CD4-positive, alpha-beta memory T cell (primary cell): ENCODE measurements around the gene RAP1GAP2. TPM values are rescaled to one million over a fixed set of nuclear protein-coding genes. Genes with fewer than 3 reads are reported as not detected.

ENCODE experiments used
- CTCF ChIA-PET: fragments of 350-600 bp; sonication (Branson Sonifier 250); formaldehyde crosslinking; loops from one replicate; lab custom pipeline; 2021; ENCODE audit warnings: inconsistent platforms; ENCODE audit not compliant: partially characterized antibody; lab: Charles Lee
- POLR2A ChIA-PET: fragments of 350-600 bp; sonication (Branson Sonifier 250); formaldehyde crosslinking; loops from one replicate; lab custom pipeline; 2021; ENCODE audit not compliant: partially characterized antibody; lab: Charles Lee
- DNase-seq, 5 donors: peaks; one replicate each; pipeline versions ENCODE4 v3.0.0 to v3.0.0-alpha.2; 2020 to 2022; ENCODE audit warnings: mixed read lengths in 1 of 5
- H3K27ac ChIP-seq: one replicate; pipeline ENCODE4 v1.7.0; 2013; ENCODE audit warnings: low read depth, low read length
- H3K27me3 ChIP-seq: 2 replicates; pipeline ENCODE4 v1.7.0; 2013; ENCODE audit warnings: mild to moderate bottlenecking, low read length, moderate library complexity; ENCODE audit not compliant: insufficient read depth
- H3K36me3 ChIP-seq: 2 replicates; pipeline ENCODE4 v1.7.0; 2013; ENCODE audit warnings: mild to moderate bottlenecking, low read length, moderate library complexity; ENCODE audit not compliant: insufficient read depth
- H3K4me1 ChIP-seq: 2 replicates; pipeline ENCODE4 v1.7.0; 2013; ENCODE audit warnings: mild to moderate bottlenecking, low read length, moderate library complexity; ENCODE audit not compliant: insufficient read depth
- H3K4me3 ChIP-seq, 2 donors: one replicate each; pipeline ENCODE4 v1.7.0; 2013; ENCODE audit warnings: low read length in 2 of 2, mild to moderate bottlenecking in 1 of 2
- H3K9me3 ChIP-seq, 2 donors: one replicate each; pipeline ENCODE4 v1.7.0; 2013; ENCODE audit warnings: low read length in 2 of 2, control low read depth in 1 of 2; ENCODE audit not compliant: control insufficient read depth in 1 of 2
- H3K27ac Mint-ChIP-seq, 7 donors: one replicate each; pipeline ENCODE4 v1.8.0; 2020 to 2021; ENCODE audit warnings: mixed read lengths in 7 of 7, mild to moderate bottlenecking in 6 of 7, inconsistent platforms in 3 of 7, moderate library complexity in 3 of 7
- H3K27me3 Mint-ChIP-seq, 2 donors: one replicate each; pipeline ENCODE4 v1.8.0; 2020 to 2021; ENCODE audit warnings: mixed read lengths in 2 of 2
- H3K36me3 Mint-ChIP-seq, 2 donors: one replicate each; pipeline ENCODE4 v1.8.0; 2020 to 2021; ENCODE audit warnings: mixed read lengths in 2 of 2, inconsistent platforms in 1 of 2, mild to moderate bottlenecking in 1 of 2
- H3K4me1 Mint-ChIP-seq, 4 donors: one replicate each; pipeline ENCODE4 v1.8.0; 2020 to 2021; ENCODE audit warnings: mixed read lengths in 4 of 4, mild to moderate bottlenecking in 1 of 4
- H3K4me3 Mint-ChIP-seq, 8 donors: one replicate each; pipeline ENCODE4 v1.8.0; 2020 to 2021; ENCODE audit warnings: mixed read lengths in 8 of 8, mild to moderate bottlenecking in 7 of 8, moderate library complexity in 6 of 8, inconsistent platforms in 3 of 8
- H3K9me3 Mint-ChIP-seq, 8 donors: one replicate each; pipeline ENCODE4 v1.8.0; 2020 to 2021; ENCODE audit warnings: mixed read lengths in 8 of 8, mild to moderate bottlenecking in 5 of 8, inconsistent platforms in 3 of 8, moderate library complexity in 1 of 8
- intact Hi-C: fragments of 100-400 bp; cut with micrococcal nuclease; formaldehyde crosslinking; loops from one replicate; pipeline ENCODE4 v1.15.1; 2023
- polyA plus RNA-seq, 2 donors: library from polyadenylated mRNA; unstranded; fragments of 300-500 nt; fragmentation: Illumina TruSeq; gene quantifications; one replicate each; pipeline ENCODE4 v1.2.3, GENCODE V29; 2021
- total RNA-seq, 2 experiments: library from RNA; stranded (reverse); gene quantifications; one replicate each; pipeline ENCODE4 v1.2.3, GENCODE V29; 2021

Gene RAP1GAP2
- total and polyA plus RNA-seq, 4 experiments from 2014 or later = 0.38 to 9.9 (median 8.0) TPM

- intact Hi-C loops = loop anchor here (5.0 kb wide), 1 partner anchor 108 kb away; the partner anchor contains the start of gene CLUH
- CTCF ChIA-PET = no interaction called here
- POLR2A ChIA-PET = no interaction called here
- H3K9me3 Mint-ChIP-seq = no peaks in the 10 kb centered on the region
- H3K36me3 Mint-ChIP-seq = peaks cover 4 to 5% of the 10 kb centered on the region in 2 donors
- DNase-seq = no peak
- no peaks in the 10 kb centered on the region for H3K27me3 Mint-ChIP-seq
- peaks cover 9 to 24% (median 13%) of the 10 kb centered on the region in 4 donors for H3K4me1 Mint-ChIP-seq
- Histone ChIP-seq H3K27me3 (no peaks in the 10 kb centered on the region), H3K4me1 (peaks cover 37% of the 10 kb centered on the region), H3K36me3 (peaks cover 11% of the 10 kb centered on the region), H3K4me3 (no peak overlapping the region), H3K27ac (no peak overlapping the region), H3K9me3 (no peaks in the 10 kb centered on the region)
- no peak overlapping the region for H3K4me3 Mint-ChIP-seq
- H3K27ac Mint-ChIP-seq = peak overlapping the region in 1 of 7 donors; percentile 30
Observed at GRCh38 chr17:2819921-2820501, 23.8 kb downstream of the RAP1GAP2 start.

GRCh38 chr17:2821868-2822267, 25.6 kb downstream of the RAP1GAP2 start:
- POLR2A ChIA-PET = interaction anchor here (0.6 to 1.0 kb wide), 4 partner anchors 14 to 35 kb away, joined by 3 to 4 read pairs (median 3); no protein-coding TSS in a partner anchor
- Mint-ChIP-seq H3K27me3 (peaks cover 0 to 1% of the 10 kb centered on the region in 2 donors), H3K36me3 (peaks cover 10 to 15% of the 10 kb centered on the region in 2 donors), H3K9me3 (no peaks in the 10 kb centered on the region), H3K4me1 (peaks cover 11 to 29% (median 14%) of the 10 kb centered on the region in 4 donors), H3K4me3 (no peak overlapping the region), H3K27ac (no peak overlapping the region)
- no peak overlapping the region for H3K27ac ChIP-seq
- peaks cover 27% of the 10 kb centered on the region for H3K4me1 ChIP-seq
- no peaks in the 10 kb centered on the region for H3K9me3 ChIP-seq
- H3K27me3 ChIP-seq = no peaks in the 10 kb centered on the region
- DNase-seq = no peak
- H3K36me3 ChIP-seq = peaks cover 15% of the 10 kb centered on the region
- H3K4me3 ChIP-seq = no peak overlapping the region
- CTCF ChIA-PET = interaction anchor here (1.2 kb wide), 1 partner anchor 27 kb away, joined by 3 read pairs; no protein-coding TSS in a partner anchor
- intact Hi-C loops = no loop called here

GRCh38 chr17:2822358-2822757, 26.1 kb downstream of the RAP1GAP2 start:
- Histone ChIP-seq H3K4me1 (peaks cover 26% of the 10 kb centered on the region), H3K27ac (no peak overlapping the region), H3K4me3 (no peak overlapping the region), H3K27me3 (no peaks in the 10 kb centered on the region), H3K9me3 (no peaks in the 10 kb centered on the region), H3K36me3 (peaks cover 15% of the 10 kb centered on the region)
- intact Hi-C loops = no loop called here
- Mint-ChIP-seq H3K4me3 (no peak overlapping the region), H3K9me3 (no peaks in the 10 kb centered on the region), H3K4me1 (peaks cover 15 to 33% (median 18%) of the 10 kb centered on the region in 4 donors), H3K27me3 (peaks cover 0 to 1% of the 10 kb centered on the region in 2 donors), H3K36me3 (peaks cover 13 to 18% of the 10 kb centered on the region in 2 donors), H3K27ac (no peak overlapping the region)
- POLR2A ChIA-PET = interaction anchor here (1.0 kb wide), 1 partner anchor 30 kb away, joined by 3 read pairs; no protein-coding TSS in a partner anchor
- DNase-seq = no peak
- CTCF ChIA-PET = interaction anchor here (0.6 to 1.2 kb wide), 2 partner anchors 27 to 36 kb away, joined by 3 to 4 read pairs; no protein-coding TSS in a partner anchor

GRCh38 chr17:2825253-2825970, 29.2 kb downstream of the RAP1GAP2 start:
- Mint-ChIP-seq H3K9me3 (no peaks in the 10 kb centered on the region), H3K36me3 (peaks cover 16 to 18% of the 10 kb centered on the region in 2 donors), H3K4me3 (peak overlapping the region in 2 of 8 donors; percentile 46 to 48), H3K27me3 (peaks cover 0 to 1% of the 10 kb centered on the region in 2 donors), H3K4me1 (peaks cover 19 to 45% (median 24%) of the 10 kb centered on the region in 4 donors), H3K27ac (peak overlapping the region in 5 of 7 donors; percentile 15 to 70 (median 29))
- H3K27me3 ChIP-seq = no peaks in the 10 kb centered on the region
- peaks cover 15% of the 10 kb centered on the region for H3K36me3 ChIP-seq
- H3K27ac ChIP-seq = no peak overlapping the region
- DNase-seq = no peak
- POLR2A ChIA-PET = interaction anchor here (1.5 to 3.6 kb wide), 2 partner anchors 10 to 29 kb away, joined by 4 to 34 read pairs; partner anchors contain the start of gene RAP1GAP2
- H3K4me1 ChIP-seq = peaks cover 24% of the 10 kb centered on the region
- intact Hi-C loops = no loop called here
- CTCF ChIA-PET = interaction anchor here (0.6 to 9.8 kb wide), 7 partner anchors 12 to 105 kb away, joined by 3 to 86 read pairs (median 5); partner anchors contain the start of gene RAP1GAP2
- no peak overlapping the region for H3K4me3 ChIP-seq
- H3K9me3 ChIP-seq = no peaks in the 10 kb centered on the region

GRCh38 chr17:2828397-2829038, 32.3 kb downstream of the RAP1GAP2 start:
- Histone ChIP-seq H3K36me3 (peaks cover 6% of the 10 kb centered on the region), H3K27ac (no peak overlapping the region), H3K27me3 (no peaks in the 10 kb centered on the region), H3K4me1 (peaks cover 24% of the 10 kb centered on the region), H3K4me3 (no peak overlapping the region), H3K9me3 (no peaks in the 10 kb centered on the region)
- Mint-ChIP-seq H3K36me3 (peaks cover 16 to 19% of the 10 kb centered on the region in 2 donors), H3K27me3 (peaks cover 0 to 1% of the 10 kb centered on the region in 2 donors), H3K4me3 (peak overlapping the region in 7 of 8 donors; percentile 42 to 70 (median 57)), H3K9me3 (peaks cover 0 to 4% (median 0%) of the 10 kb centered on the region in 8 donors), H3K4me1 (peaks cover 20 to 40% (median 22%) of the 10 kb centered on the region in 4 donors), H3K27ac (peak overlapping the region in 5 of 7 donors; percentile 5 to 93 (median 67))
- intact Hi-C loops = loop anchor here (1.0 kb wide), 3 partner anchors 14 to 185 kb away; no protein-coding TSS in a partner anchor
- POLR2A ChIA-PET = interaction anchor here (0.6 to 3.6 kb wide), 4 partner anchors 13 to 834 kb away, joined by 3 to 34 read pairs (median 8); partner anchors contain the start of gene RAP1GAP2
- CTCF ChIA-PET = interaction anchor here (0.6 to 9.8 kb wide), 19 partner anchors 8 to 635 kb away, joined by 3 to 86 read pairs (median 8); partner anchors contain the start of gene RAP1GAP2
- DNase-seq = peak; percentile 67 to 76 (median 71)

GRCh38 chr17:2830678-2831077, 34.4 kb downstream of the RAP1GAP2 start:
- Mint-ChIP-seq H3K36me3 (peaks cover 10 to 11% of the 10 kb centered on the region in 2 donors), H3K27me3 (peaks cover 0 to 1% of the 10 kb centered on the region in 2 donors), H3K27ac (peak overlapping the region in 1 of 7 donors; percentile 19), H3K4me1 (peaks cover 14 to 35% (median 15%) of the 10 kb centered on the region in 4 donors), H3K4me3 (no peak overlapping the region), H3K9me3 (peaks cover 0 to 4% (median 0%) of the 10 kb centered on the region in 8 donors)
- H3K27ac ChIP-seq = no peak overlapping the region
- no peak overlapping the region for H3K4me3 ChIP-seq
- intact Hi-C loops = no loop called here
- ChIA-PET CTCF (interaction anchor here (4.0 to 9.8 kb wide), 2 partner anchors 17 to 40 kb away, joined by 21 to 86 read pairs; no protein-coding TSS in a partner anchor), POLR2A (interaction anchor here (2.2 kb wide), 1 partner anchor 16 kb away, joined by 13 read pairs; no protein-coding TSS in a partner anchor)
- peaks cover under 1% of the 10 kb centered on the region for H3K36me3 ChIP-seq
- no peak for DNase-seq
- H3K4me1 ChIP-seq = peaks cover 18% of the 10 kb centered on the region
- H3K9me3 ChIP-seq = no peaks in the 10 kb centered on the region
- H3K27me3 ChIP-seq = no peaks in the 10 kb centered on the region
